GM12865 (cell line): Measurements from ENCODE around the gene STYK1.

ENCODE experiments used
- DNase-seq: peaks from one replicate; pipeline ENCODE4 v3.0.0; 2010; ENCODE audit warnings: low read depth
- H3K4me3 ChIP-seq: 2 replicates; pipeline ENCODE4 v1.5.1; 2011; ENCODE audit warnings: mild to moderate bottlenecking, low read depth, low read length, control low read depth
- TF ChIP-seq, protein P1 (sequence below): IDR thresholded peaks from 2 replicates; pipeline ENCODE4 v1.5.1; 2011; ENCODE audit warnings: low read length, control low read depth, low read depth, inconsistent platforms; ENCODE audit not compliant: insufficient read depth; ENCODE audit errors: missing control alignments

The STYK1 gene, protein sequence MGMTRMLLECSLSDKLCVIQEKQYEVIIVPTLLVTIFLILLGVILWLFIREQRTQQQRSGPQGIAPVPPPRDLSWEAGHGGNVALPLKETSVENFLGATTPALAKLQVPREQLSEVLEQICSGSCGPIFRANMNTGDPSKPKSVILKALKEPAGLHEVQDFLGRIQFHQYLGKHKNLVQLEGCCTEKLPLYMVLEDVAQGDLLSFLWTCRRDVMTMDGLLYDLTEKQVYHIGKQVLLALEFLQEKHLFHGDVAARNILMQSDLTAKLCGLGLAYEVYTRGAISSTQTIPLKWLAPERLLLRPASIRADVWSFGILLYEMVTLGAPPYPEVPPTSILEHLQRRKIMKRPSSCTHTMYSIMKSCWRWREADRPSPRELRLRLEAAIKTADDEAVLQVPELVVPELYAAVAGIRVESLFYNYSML

DNA sequence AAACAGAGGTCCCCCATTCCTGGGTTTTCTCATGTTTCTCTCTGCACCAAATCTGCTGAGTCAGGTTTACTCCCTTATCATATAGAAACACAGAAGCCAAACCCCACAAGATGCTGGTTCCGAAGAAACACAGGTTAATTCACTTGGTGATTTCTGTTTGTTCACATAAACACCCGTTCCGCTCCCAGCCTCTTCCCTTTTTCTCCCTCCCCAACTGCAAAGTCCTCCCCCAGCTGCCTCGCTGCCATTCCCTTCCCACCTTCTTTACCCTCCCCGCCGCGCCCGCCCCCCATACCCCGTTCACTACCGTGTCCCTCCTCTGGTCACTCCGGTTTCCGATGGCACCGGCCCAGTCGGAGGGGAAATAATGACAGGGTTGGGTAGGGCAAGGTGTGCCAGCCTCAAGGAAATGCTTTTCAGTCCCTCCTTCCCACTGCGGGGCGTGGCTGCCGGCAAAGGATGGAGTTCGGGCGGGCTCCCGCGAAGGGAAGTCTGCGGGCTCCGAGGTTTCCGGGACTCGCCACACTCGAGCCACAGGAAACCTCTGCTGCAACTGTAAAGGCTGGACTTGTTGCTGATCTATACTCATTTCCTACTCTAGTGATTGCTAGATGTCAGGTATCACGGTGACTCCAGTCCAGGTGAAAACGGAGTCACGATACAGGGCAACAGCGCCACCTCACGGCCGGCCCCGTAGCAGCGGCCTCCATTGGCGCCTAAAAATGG, at the start of gene STYK1:
Gene STYK1 (minus strand): TSS at position 394 of the 726 bp plus-strand sequence. CDS start 39,434 bp downstream, outside the sequence.
- TF ChIP-seq, protein P1, sequence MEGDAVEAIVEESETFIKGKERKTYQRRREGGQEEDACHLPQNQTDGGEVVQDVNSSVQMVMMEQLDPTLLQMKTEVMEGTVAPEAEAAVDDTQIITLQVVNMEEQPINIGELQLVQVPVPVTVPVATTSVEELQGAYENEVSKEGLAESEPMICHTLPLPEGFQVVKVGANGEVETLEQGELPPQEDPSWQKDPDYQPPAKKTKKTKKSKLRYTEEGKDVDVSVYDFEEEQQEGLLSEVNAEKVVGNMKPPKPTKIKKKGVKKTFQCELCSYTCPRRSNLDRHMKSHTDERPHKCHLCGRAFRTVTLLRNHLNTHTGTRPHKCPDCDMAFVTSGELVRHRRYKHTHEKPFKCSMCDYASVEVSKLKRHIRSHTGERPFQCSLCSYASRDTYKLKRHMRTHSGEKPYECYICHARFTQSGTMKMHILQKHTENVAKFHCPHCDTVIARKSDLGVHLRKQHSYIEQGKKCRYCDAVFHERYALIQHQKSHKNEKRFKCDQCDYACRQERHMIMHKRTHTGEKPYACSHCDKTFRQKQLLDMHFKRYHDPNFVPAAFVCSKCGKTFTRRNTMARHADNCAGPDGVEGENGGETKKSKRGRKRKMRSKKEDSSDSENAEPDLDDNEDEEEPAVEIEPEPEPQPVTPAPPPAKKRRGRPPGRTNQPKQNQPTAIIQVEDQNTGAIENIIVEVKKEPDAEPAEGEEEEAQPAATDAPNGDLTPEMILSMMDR = peak; percentile 86
- DNase-seq = peak; percentile 77
- H3K4me3 ChIP-seq = peak within 1 kb of the TSS; percentile 41

DNA sequence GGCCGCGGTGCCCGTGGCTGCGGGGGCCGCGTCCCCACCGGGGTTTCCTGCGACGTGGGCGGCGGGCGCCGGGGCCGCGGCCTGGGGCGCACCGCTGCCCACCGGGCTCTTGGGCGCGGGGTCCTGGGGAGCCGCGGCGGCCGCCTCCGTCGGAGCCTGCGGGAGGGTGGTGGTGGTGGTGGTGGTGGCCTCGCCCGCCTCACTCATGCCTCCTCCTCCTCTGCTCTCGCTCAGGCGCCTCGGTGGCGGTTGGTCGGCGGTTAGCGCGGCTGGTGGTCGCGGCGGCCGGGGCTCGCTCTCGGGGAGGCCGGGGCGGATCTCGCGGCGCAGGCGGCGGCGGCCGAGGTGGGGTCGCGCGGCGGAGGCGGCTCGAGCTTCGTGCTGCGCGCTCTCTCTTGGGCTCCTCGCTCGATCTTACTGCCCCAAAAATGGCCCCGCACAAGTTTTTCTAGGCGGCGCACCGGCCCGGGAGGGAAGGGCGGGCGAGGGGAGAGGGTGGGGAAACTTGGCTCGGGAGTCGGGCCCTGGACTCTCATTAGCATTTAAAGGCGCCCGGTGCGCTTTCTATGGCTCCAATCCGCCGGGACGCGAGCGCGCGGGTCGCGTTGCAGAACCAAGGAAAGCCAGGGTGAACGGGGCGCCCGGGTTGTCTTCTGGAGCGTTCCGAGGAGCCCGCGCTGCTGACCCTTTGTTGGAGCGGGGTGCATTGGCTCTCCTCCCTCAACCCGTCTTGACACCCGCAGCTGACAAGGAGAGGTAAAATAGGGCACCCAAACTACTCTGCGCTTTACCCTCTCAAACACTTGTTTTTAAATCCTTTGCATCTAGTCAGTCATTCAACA, 49.3 kb upstream of the STYK1 start, which contains the start of gene YBX3:
Gene YBX3 (minus strand): TSS at position 419 of the 842 bp plus-strand sequence. CDS start 212 bp downstream, at position 207.
- DNase-seq = peak; percentile 84
- TF ChIP-seq, protein P1 = no peak

DNA sequence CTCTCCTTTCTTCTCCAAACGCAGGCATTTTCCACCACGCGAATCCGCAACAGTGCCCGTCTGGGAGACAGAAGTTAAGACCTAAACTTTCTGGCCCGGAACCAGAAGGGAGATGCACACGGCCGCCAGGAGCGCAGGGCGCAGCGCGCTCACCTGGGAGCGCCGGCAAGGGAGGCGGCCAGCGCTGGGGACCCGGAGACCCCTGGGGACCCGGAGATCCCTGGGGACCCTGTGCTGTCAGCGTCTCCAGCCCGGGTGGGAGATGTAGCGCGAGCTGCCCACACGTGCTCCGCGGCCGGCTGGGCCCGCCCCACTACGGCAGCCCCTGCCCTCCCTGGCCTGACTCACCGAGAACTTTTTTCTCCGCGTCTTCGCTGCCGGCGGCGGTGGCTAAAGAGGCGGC, 48.7 kb upstream of the STYK1 start:
- TF ChIP-seq, protein P1 = peak; percentile 34
- DNase-seq = peak; percentile 66
- H3K4me3 ChIP-seq = peak overlapping the region; percentile 100

More for the DNA sequence above, 49.3 kb upstream of the STYK1 start, which contains the start of gene YBX3:
- peak within 1 kb of the TSS; percentile 100 for H3K4me3 ChIP-seq

DNA sequence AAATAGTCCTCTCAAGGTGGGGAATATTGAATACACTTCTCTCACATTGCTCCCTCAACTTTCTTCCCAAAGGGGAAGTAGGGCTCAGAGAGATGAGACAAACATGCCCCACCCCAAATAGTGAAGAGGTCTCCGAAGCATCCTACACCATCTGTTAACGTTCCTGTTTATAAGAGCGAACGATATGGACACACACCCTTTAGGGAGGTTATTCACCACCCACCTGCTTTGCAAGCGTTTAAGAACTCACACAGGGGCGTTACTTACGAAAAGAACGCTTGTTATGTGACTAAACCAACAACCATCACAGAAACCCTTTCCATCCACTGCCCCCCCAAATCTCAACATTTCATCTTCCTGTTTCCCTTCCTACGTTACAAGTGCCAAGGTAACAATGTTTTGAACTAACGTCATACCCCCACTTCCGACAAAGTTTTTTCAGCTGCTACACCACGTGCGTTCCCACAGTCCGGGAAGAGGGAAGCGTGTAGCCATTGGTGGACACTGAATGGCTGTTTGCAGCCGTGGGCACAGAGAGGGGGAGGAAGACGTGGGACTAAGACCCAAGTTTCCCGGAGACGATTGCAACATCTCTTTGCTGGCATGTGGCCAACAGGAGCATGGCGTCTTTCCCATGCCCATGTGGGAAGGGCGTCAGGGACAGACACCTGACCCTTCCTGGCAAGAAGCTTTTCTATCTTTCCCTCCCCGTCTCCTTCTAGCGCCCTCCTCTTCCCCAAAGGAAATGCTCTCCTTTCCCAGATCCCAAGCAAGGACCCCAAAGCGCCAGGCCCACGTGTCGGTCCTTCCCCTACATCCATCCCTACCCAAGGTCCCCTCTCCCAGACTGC, 48.0 kb upstream of the STYK1 start:
- TF ChIP-seq, protein P1 = no peak
- peak overlapping the region; percentile 100 for H3K4me3 ChIP-seq
- peak; percentile 80 for DNase-seq

DNA sequence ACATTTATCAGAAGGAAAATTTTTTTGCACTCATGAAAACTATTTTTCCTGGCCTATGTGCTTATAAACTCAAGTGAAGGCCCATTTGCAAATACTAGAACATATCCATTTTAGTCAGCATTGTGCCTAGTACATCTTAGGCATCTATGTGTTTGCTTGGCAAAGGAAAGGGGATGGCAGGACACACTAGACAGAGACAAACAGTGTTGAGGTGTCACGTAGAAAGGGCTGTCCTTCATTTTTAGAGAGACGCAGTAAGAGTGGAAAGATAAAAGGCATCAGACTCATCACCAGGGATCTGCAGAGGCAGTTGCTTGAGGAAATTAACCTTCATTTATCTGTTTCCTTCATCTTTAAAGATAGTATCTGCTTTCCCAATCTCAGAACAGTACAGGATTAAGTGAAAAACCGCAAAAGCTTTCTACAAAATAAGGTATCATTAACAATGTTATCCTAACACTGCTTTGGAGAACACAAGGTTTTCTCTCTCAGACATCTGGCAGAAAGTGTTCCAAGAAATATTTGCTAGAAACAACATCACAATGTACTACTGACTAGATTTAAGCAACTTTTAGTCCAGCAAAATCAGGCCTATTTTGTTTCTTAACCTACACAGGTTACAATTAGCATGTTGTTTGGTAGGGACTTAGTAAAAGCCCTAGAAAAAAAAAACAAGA, 47.3 kb upstream of the STYK1 start:
- DNase-seq = no peak
- TF ChIP-seq, protein P1 = no peak
- H3K4me3 ChIP-seq = peak overlapping the region; percentile 100

DNA sequence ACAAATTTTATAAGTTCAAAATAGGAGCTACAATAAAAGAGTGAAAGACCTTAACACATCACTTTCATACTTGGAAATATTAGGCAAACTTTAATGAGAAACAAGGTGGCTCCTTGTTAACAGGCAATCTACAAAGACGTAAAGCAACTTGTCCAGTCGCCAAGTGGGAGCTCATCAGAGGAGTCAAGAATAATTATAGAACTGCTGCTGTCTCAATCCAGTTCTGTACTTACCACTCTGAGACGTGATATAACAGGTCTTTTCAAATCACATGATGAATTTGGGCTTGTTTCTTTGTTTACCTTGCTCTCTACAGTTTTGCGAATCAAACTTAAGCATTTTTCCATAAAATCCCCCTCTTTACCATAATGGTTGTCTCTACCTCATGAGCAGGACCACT, 45.6 kb upstream of the STYK1 start:
- H3K4me3 ChIP-seq = no peak overlapping the region
- DNase-seq = no peak

More for the DNA sequence above, 45.6 kb upstream of the STYK1 start:
- TF ChIP-seq, protein P1 = no peak
